T-helper 2 cell treated with Interferon-gamma antibody and Interleukin-4, amounts not matched to agents 5 μg/mL and 100 μg/mL, for 36 hours (primary cell): ENCODE measurements around the gene SLC47A1.
A peak's percentile ranks its signal among the peaks of the same experiment; 100 is the strongest.
"Not testable (repeated sequence)": the region's sequence is repeated elsewhere in the genome, so short reads cannot be mapped to it uniquely, and the experiment has no call there.

ENCODE experiments used
- DNase-seq: peaks from one replicate; pipeline ENCODE4 v3.0.0; 2021; ENCODE audit warnings: low spot score
- H3K27ac Mint-ChIP-seq: one replicate; pipeline ENCODE4 v1.8.0; 2021; ENCODE audit warnings: mild to moderate bottlenecking, mixed read lengths
- H3K27me3 Mint-ChIP-seq: one replicate; pipeline ENCODE4 v1.8.0; 2021; ENCODE audit warnings: low read depth, mixed read lengths
- H3K36me3 Mint-ChIP-seq: one replicate; pipeline ENCODE4 v1.8.0; 2021; ENCODE audit warnings: low read depth, mixed read lengths
- H3K4me1 Mint-ChIP-seq: one replicate; pipeline ENCODE4 v1.8.0; 2021; ENCODE audit warnings: low read depth, mixed read lengths
- H3K4me3 Mint-ChIP-seq: one replicate; pipeline ENCODE4 v1.8.0; 2022; ENCODE audit warnings: mild to moderate bottlenecking, moderate library complexity, mixed read lengths
- H3K9me3 Mint-ChIP-seq: one replicate; pipeline ENCODE4 v1.8.0; 2021; ENCODE audit warnings: mixed read lengths

Gene SLC47A1

GRCh38 chr17:19508577-19508867, 25.1 kb upstream of the SLC47A1 start:
- Mint-ChIP-seq H3K9me3 (no peaks in the 10 kb centered on the region), H3K4me3 (peak overlapping the region; percentile 87), H3K36me3 (peaks cover 2% of the 10 kb centered on the region), H3K4me1 (peaks cover 7% of the 10 kb centered on the region), H3K27me3 (peaks cover 25% of the 10 kb centered on the region), H3K27ac (peak overlapping the region; percentile 91)
- no peak for DNase-seq

GRCh38 chr17:19509281-19509852, 24.3 kb upstream of the SLC47A1 start:
- peaks cover 26% of the 10 kb centered on the region for H3K27me3 Mint-ChIP-seq
- not testable (repeated sequence) for H3K4me1 Mint-ChIP-seq, H3K27ac Mint-ChIP-seq, H3K9me3 Mint-ChIP-seq, DNase-seq, H3K4me3 Mint-ChIP-seq, H3K36me3 Mint-ChIP-seq

GRCh38 chr17:19510903-19511302, 22.8 kb upstream of the SLC47A1 start:
- Mint-ChIP-seq H3K4me1 (peaks cover 9% of the 10 kb centered on the region), H3K27me3 (peaks cover 20% of the 10 kb centered on the region)

GRCh38 chr17:19513897-19514488, 19.7 kb upstream of the SLC47A1 start:
- Mint-ChIP-seq H3K4me3 (no peak overlapping the region), H3K36me3 (no peaks in the 10 kb centered on the region), H3K27me3 (peaks cover 8% of the 10 kb centered on the region), H3K4me1 (peaks cover 2% of the 10 kb centered on the region), H3K27ac (no peak overlapping the region), H3K9me3 (no peaks in the 10 kb centered on the region)
- peak; percentile 48 for DNase-seq

More at GRCh38 chr17:19510903-19511302, 22.8 kb upstream of the SLC47A1 start:
- DNase-seq, result no peak
- Mint-ChIP-seq H3K4me3 (no peak overlapping the region), H3K27ac (no peak overlapping the region), H3K9me3 (no peaks in the 10 kb centered on the region), H3K36me3 (peaks cover 2% of the 10 kb centered on the region)

- Mint-ChIP-seq H3K36me3 (no peaks in the 10 kb centered on the region), H3K27ac (no peak overlapping the region), H3K9me3 (no peaks in the 10 kb centered on the region), H3K4me1 (peaks cover 4% of the 10 kb centered on the region), H3K4me3 (no peak overlapping the region), H3K27me3 (peaks cover 31% of the 10 kb centered on the region)
- DNase-seq, result no peak
These were observed 16.0 kb upstream of the SLC47A1 start for GRCh38 chr17:19517699-19518098.

- not testable (repeated sequence) for H3K4me3 Mint-ChIP-seq, DNase-seq, H3K9me3 Mint-ChIP-seq, H3K4me1 Mint-ChIP-seq, H3K27ac Mint-ChIP-seq, H3K36me3 Mint-ChIP-seq
- H3K27me3 Mint-ChIP-seq, result peaks cover 31% of the 10 kb centered on the region
These were observed 14.0 kb upstream of the SLC47A1 start for GRCh38 chr17:19519388-19520291.

GRCh38 chr17:19520641-19521040, 13.0 kb upstream of the SLC47A1 start:
- no peaks in the 10 kb centered on the region for H3K9me3 Mint-ChIP-seq
- H3K4me3 Mint-ChIP-seq, result no peak overlapping the region
- DNase-seq, result no peak
- no peak overlapping the region for H3K27ac Mint-ChIP-seq
- peaks cover 2% of the 10 kb centered on the region for H3K4me1 Mint-ChIP-seq
- peaks cover 29% of the 10 kb centered on the region for H3K27me3 Mint-ChIP-seq
- no peaks in the 10 kb centered on the region for H3K36me3 Mint-ChIP-seq

GRCh38 chr17:19523690-19524089, 10.0 kb upstream of the SLC47A1 start:
- Mint-ChIP-seq H3K27ac (no peak overlapping the region), H3K4me3 (no peak overlapping the region), H3K36me3 (no peaks in the 10 kb centered on the region), H3K27me3 (peaks cover 35% of the 10 kb centered on the region), H3K9me3 (no peaks in the 10 kb centered on the region), H3K4me1 (peaks cover 2% of the 10 kb centered on the region)
- DNase-seq, result no peak

GRCh38 chr17:19526950-19527349, 6.7 kb upstream of the SLC47A1 start:
- DNase-seq, H3K4me3 Mint-ChIP-seq, H3K9me3 Mint-ChIP-seq, H3K4me1 Mint-ChIP-seq, H3K36me3 Mint-ChIP-seq, H3K27ac Mint-ChIP-seq: not testable (repeated sequence)
- peaks cover 26% of the 10 kb centered on the region for H3K27me3 Mint-ChIP-seq

GRCh38 chr17:19531780-19532501, 1.7 kb upstream of the SLC47A1 start:
- peaks cover 49% of the 10 kb centered on the region for H3K27me3 Mint-ChIP-seq
- H3K4me1 Mint-ChIP-seq, result peaks cover 9% of the 10 kb centered on the region
- no peak overlapping the region for H3K4me3 Mint-ChIP-seq
- DNase-seq, result no peak
- H3K36me3 Mint-ChIP-seq, result no peaks in the 10 kb centered on the region
- H3K27ac Mint-ChIP-seq, result no peak overlapping the region
- no peaks in the 10 kb centered on the region for H3K9me3 Mint-ChIP-seq

GRCh38 chr17:19533036-19533717, 477 bp upstream of the SLC47A1 start:
- Mint-ChIP-seq H3K9me3 (no peaks in the 10 kb centered on the region), H3K4me3 (no peak overlapping the region), H3K36me3 (no peaks in the 10 kb centered on the region), H3K4me1 (peaks cover 9% of the 10 kb centered on the region), H3K27me3 (peaks cover 53% of the 10 kb centered on the region), H3K27ac (no peak overlapping the region)
- DNase-seq, result no peak

GRCh38 chr17:19534562-19535149, 1.0 kb downstream of the SLC47A1 start:
- Mint-ChIP-seq H3K36me3 (no peaks in the 10 kb centered on the region), H3K27me3 (peaks cover 52% of the 10 kb centered on the region), H3K4me1 (peaks cover 9% of the 10 kb centered on the region), H3K27ac (no peak overlapping the region), H3K9me3 (no peaks in the 10 kb centered on the region), H3K4me3 (peak overlapping the region; percentile 12)
- no peak for DNase-seq

- H3K27me3 Mint-ChIP-seq, result peaks cover 52% of the 10 kb centered on the region
- H3K36me3 Mint-ChIP-seq, result no peaks in the 10 kb centered on the region
- DNase-seq, result no peak
- H3K27ac Mint-ChIP-seq, result no peak overlapping the region
- no peaks in the 10 kb centered on the region for H3K9me3 Mint-ChIP-seq
- H3K4me1 Mint-ChIP-seq, result peaks cover 9% of the 10 kb centered on the region
- H3K4me3 Mint-ChIP-seq, result no peak overlapping the region
These were observed 3.5 kb downstream of the SLC47A1 start for GRCh38 chr17:19537111-19537510.
